Fibroblast of peridontal ligament (primary cell): ENCODE data around the gene GPR160.
"Not testable (repeated sequence)": the region's sequence is repeated elsewhere in the genome, so short reads cannot be mapped to it uniquely, and the experiment has no call there.

Source experiments
- DNase-seq: peaks from one replicate; pipeline ENCODE4 v3.0.0-alpha.2; 2010; ENCODE audit errors: extremely low read depth

Gene GPR160

GRCh38 chr3:170037463-170038433 lies at the start of gene GPR160:
Gene GPR160, plus strand, starts transcription at chr3:170037995. Its CDS starts 45,978 bp downstream, at chr3:170083973.
- peak; percentile 21 for DNase-seq

GRCh38 chr3:169990431-169990830 lies 47.4 kb upstream of the GPR160 start:
- no peak for DNase-seq

GRCh38 chr3:169992156-169992555 lies 45.6 kb upstream of the GPR160 start:
- DNase-seq, result no peak

GRCh38 chr3:169992781-169993180 lies 45.0 kb upstream of the GPR160 start:
- DNase-seq, result no peak

GRCh38 chr3:169993761-169994160 lies 44.0 kb upstream of the GPR160 start:
- DNase-seq, result no peak

- DNase-seq, result no peak
Measured at GRCh38 chr3:169996063-169996462, 41.7 kb upstream of the GPR160 start.

GRCh38 chr3:169998668-169999131 lies 39.1 kb upstream of the GPR160 start:
- DNase-seq, result peak; percentile 92

GRCh38 chr3:169999433-169999832 lies 38.4 kb upstream of the GPR160 start:
- DNase-seq, result no peak

- DNase-seq, result no peak
Measured at GRCh38 chr3:170000051-170000450, 37.7 kb upstream of the GPR160 start.

- DNase-seq, result no peak
Measured at GRCh38 chr3:170002231-170002630, 35.6 kb upstream of the GPR160 start.

- no peak for DNase-seq
Measured at GRCh38 chr3:170002879-170003278, 34.9 kb upstream of the GPR160 start.

GRCh38 chr3:170003881-170004356 lies 33.9 kb upstream of the GPR160 start:
- no peak for DNase-seq

- peak; percentile 51 for DNase-seq
Measured at GRCh38 chr3:170007031-170007663, 30.6 kb upstream of the GPR160 start.

GRCh38 chr3:170010498-170010897 lies 27.3 kb upstream of the GPR160 start:
- no peak for DNase-seq

GRCh38 chr3:170012683-170013400 lies 25.0 kb upstream of the GPR160 start:
- no peak for DNase-seq

GRCh38 chr3:170016057-170016456 lies 21.7 kb upstream of the GPR160 start:
- DNase-seq, result no peak

- DNase-seq, result not testable (repeated sequence)
Measured at GRCh38 chr3:170019306-170019705, 18.5 kb upstream of the GPR160 start.

- no peak for DNase-seq
Measured at GRCh38 chr3:170021083-170021482, 16.7 kb upstream of the GPR160 start.

- DNase-seq, result no peak
Measured at GRCh38 chr3:170022336-170022735, 15.5 kb upstream of the GPR160 start.

- DNase-seq, result no peak
Measured at GRCh38 chr3:170023165-170023564, 14.6 kb upstream of the GPR160 start.

GRCh38 chr3:170024581-170024980 lies 13.2 kb upstream of the GPR160 start:
- DNase-seq, result no peak
